ENCODE results near the gene PPP1R16B. TPM values are rescaled to one million over a fixed set of nuclear protein-coding genes. Genes with fewer than 3 reads are reported as not detected.
A peak's percentile ranks its signal among the peaks of the same experiment; 100 is the strongest.
"Not testable (repeated sequence)": the region's sequence is repeated elsewhere in the genome, so short reads cannot be mapped to it uniquely, and the experiment has no call there.

Gene PPP1R16B
- total and polyA plus RNA-seq, 7 experiments from 2014 or later, result 11.4 to 75.4 (median 21.5) TPM

DNA sequence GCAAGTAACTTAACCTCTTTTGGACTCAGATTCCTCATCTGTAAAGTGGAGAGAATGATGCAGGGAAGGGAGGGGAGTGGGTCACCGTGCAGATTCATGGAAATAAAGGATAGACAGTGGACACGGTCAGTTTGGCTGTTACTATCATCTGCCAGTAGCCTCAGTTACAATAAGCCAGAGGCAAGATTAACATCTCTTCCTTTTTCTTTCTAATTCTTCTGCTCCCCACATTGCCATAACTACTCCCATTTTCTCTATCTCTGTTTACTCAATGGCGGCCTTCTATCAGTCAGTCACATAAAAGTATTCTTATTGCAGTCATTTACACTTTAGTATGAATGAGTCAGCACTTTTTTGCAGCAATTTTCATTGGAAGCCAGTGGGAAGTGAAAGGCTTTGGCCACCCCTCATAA lies 49.2 kb downstream of the PPP1R16B start:
- Histone ChIP-seq H3K27me3 (ENCODE audit: control insufficient read depth in 2 of 2, insufficient read depth in 2 of 2, low read length in 2 of 2) (no peaks in the 10 kb centered on the region), H3K9me3 (ENCODE audit: control insufficient read depth in 2 of 3, low read length in 3 of 3) (no peaks in the 10 kb centered on the region), H3K4me1 (ENCODE audit: control insufficient read depth in 2 of 2, insufficient read depth in 2 of 2, low read length in 2 of 2) (peaks cover 25 to 36% of the 10 kb centered on the region in 2 donors), H3K27ac (ENCODE audit: low read depth, low read length) (no peak overlapping the region), H3K4me3 (ENCODE audit: low read length) (no peak overlapping the region), H3K36me3 (ENCODE audit: control insufficient read depth in 2 of 3, insufficient read depth in 3 of 3, low read length in 3 of 3) (no peaks in the 10 kb centered on the region)
- ChIA-PET POLR2A (interaction anchor here (0.6 to 1.1 kb wide), 2 partner anchors 14 to 1966 kb away, joined by 3 read pairs; no protein-coding TSS in a partner anchor), CTCF (no interaction called here)
- Mint-ChIP-seq H3K36me3 (peaks cover 0 to 47% (median 8%) of the 10 kb centered on the region in 5 donors), H3K4me1 (peaks cover 36 to 68% (median 50%) of the 10 kb centered on the region in 7 donors), H3K9me3 (no peaks in the 10 kb centered on the region), H3K27ac (peak overlapping the region in 1 of 9 donors; percentile 16), H3K4me3 (no peak overlapping the region), H3K27me3 (no peaks in the 10 kb centered on the region)
- DNase-seq, result no peak
- intact Hi-C loops (cut with micrococcal nuclease), result loop anchor here in 1 of 2 donors (5.0 kb wide), 2 partner anchors 38 to 47 kb away; partner anchors contain the start of gene PPP1R16B
- ATAC-seq, result no peak

DNA sequence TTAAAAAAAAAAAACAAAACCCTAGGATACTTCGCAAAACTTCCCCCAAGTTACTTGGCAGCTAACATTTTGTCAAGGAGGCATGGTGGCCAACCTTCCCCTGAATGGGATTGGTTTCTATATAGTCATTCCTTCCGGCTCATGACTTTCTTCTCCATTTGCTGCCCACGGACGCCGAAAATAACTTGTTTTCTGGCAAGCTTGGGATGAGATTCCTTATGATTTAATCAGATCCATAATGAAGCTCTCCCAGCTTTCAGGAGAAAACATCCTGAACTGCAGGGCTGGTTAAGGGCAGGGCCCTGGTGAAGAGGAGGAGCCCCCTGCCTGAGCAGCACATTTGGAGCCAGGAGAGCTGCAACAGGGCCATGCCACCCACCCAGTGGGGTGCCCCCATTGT lies 49.9 kb downstream of the PPP1R16B start:
- DNase-seq (no peak), ATAC-seq (no peak)
- Mint-ChIP-seq H3K27me3 (no peaks in the 10 kb centered on the region), H3K4me3 (no peak overlapping the region), H3K4me1 (peaks cover 36 to 67% (median 50%) of the 10 kb centered on the region in 7 donors), H3K9me3 (no peaks in the 10 kb centered on the region), H3K27ac (peak overlapping the region in 1 of 9 donors; percentile 33), H3K36me3 (peaks cover 0 to 46% (median 8%) of the 10 kb centered on the region in 5 donors)
- peaks cover 25 to 36% of the 10 kb centered on the region in 2 donors for H3K4me1 ChIP-seq (ENCODE audit: control insufficient read depth in 2 of 2, insufficient read depth in 2 of 2, low read length in 2 of 2)
- H3K36me3 ChIP-seq (ENCODE audit: control insufficient read depth in 2 of 3, insufficient read depth in 3 of 3, low read length in 3 of 3), result no peaks in the 10 kb centered on the region
- ChIA-PET CTCF (no interaction called here), POLR2A (interaction anchor here (1.1 kb wide), 1 partner anchor 15 kb away, joined by 3 read pairs; no protein-coding TSS in a partner anchor)
- H3K4me3 ChIP-seq (ENCODE audit: low read length), result no peak overlapping the region
- no peaks in the 10 kb centered on the region for H3K9me3 ChIP-seq (ENCODE audit: control insufficient read depth in 2 of 3, low read length in 3 of 3)
- intact Hi-C loops (cut with micrococcal nuclease), result loop anchor here in 1 of 2 donors (5.0 kb wide), 2 partner anchors 37 to 48 kb away; partner anchors contain the start of gene PPP1R16B
- H3K27me3 ChIP-seq (ENCODE audit: control insufficient read depth in 2 of 2, insufficient read depth in 2 of 2, low read length in 2 of 2), result no peaks in the 10 kb centered on the region
- H3K27ac ChIP-seq (ENCODE audit: low read depth, low read length), result no peak overlapping the region

DNA sequence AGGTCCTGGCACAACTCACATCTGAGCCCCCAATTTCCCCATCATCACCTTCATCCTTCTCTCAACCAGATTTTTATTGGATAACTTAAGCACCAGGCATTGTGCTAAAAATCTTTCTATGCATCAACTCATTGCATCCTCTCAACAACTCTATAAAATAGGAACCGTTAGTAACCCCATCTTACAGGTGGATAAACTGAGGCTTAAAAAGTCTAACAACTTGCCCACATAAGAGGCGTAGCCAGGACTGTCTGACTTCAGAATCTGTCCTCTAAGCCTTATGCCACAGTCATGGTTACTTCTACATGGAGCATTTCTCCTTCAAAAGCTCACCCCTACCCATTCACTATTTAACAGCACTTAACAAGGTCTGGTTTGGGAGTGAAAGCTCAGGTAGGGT lies 51.1 kb downstream of the PPP1R16B start:
- Mint-ChIP-seq H3K27ac (peak overlapping the region in 3 of 9 donors; percentile 11 to 71 (median 69)), H3K36me3 (peaks cover 0 to 43% (median 8%) of the 10 kb centered on the region in 5 donors), H3K4me3 (peak overlapping the region in 2 of 10 donors; percentile 0 to 13), H3K4me1 (peaks cover 39 to 78% (median 50%) of the 10 kb centered on the region in 7 donors), H3K9me3 (no peaks in the 10 kb centered on the region), H3K27me3 (no peaks in the 10 kb centered on the region)
- no peaks in the 10 kb centered on the region for H3K36me3 ChIP-seq (ENCODE audit: control insufficient read depth in 2 of 3, insufficient read depth in 3 of 3, low read length in 3 of 3)
- CTCF ChIA-PET, result no interaction called here
- DNase-seq, result no peak
- H3K27me3 ChIP-seq (ENCODE audit: control insufficient read depth in 2 of 2, insufficient read depth in 2 of 2, low read length in 2 of 2), result no peaks in the 10 kb centered on the region
- POLR2A ChIA-PET, result no interaction called here
- ATAC-seq, result no peak
- no peak overlapping the region for H3K4me3 ChIP-seq (ENCODE audit: low read length)
- H3K4me1 ChIP-seq (ENCODE audit: control insufficient read depth in 2 of 2, insufficient read depth in 2 of 2, low read length in 2 of 2), result peaks cover 25 to 36% of the 10 kb centered on the region in 2 donors
- H3K9me3 ChIP-seq (ENCODE audit: control insufficient read depth in 2 of 3, low read length in 3 of 3), result no peaks in the 10 kb centered on the region
- intact Hi-C loops (cut with micrococcal nuclease), result loop anchor here in 1 of 2 donors (2.0 to 5.0 kb wide), 3 partner anchors 18 to 49 kb away; partner anchors contain the start of gene PPP1R16B
- H3K27ac ChIP-seq (ENCODE audit: low read depth, low read length), result no peak overlapping the region

DNA sequence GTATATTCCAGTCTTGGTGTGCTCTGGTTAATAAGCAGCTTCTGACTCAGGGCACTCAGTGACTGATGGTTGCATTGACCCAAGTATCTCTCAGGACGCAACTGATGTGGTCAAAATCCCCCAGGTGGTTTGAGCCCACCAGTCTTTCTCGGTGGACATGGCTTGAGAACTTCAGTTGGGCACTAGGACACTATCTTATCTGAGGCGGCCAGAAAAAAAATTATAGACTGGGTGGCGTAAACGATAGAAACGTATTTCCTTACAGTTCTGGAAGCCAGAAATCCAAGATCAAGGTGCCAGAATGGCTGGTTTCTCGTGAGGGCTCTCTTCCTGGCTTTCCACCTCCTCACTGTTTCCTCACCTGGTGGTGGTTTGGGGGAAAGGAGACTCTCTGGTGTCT lies 52.2 kb downstream of the PPP1R16B start:
- H3K36me3 ChIP-seq (ENCODE audit: control insufficient read depth in 2 of 3, insufficient read depth in 3 of 3, low read length in 3 of 3), result no peaks in the 10 kb centered on the region
- no peaks in the 10 kb centered on the region for H3K27me3 ChIP-seq (ENCODE audit: control insufficient read depth in 2 of 2, insufficient read depth in 2 of 2, low read length in 2 of 2)
- Mint-ChIP-seq H3K4me1 (peaks cover 46 to 83% (median 60%) of the 10 kb centered on the region in 7 donors), H3K27ac (peak overlapping the region in 3 of 9 donors; percentile 13 to 69 (median 63)), H3K27me3 (no peaks in the 10 kb centered on the region), H3K4me3 (no peak overlapping the region), H3K36me3 (peaks cover 0 to 34% (median 3%) of the 10 kb centered on the region in 5 donors), H3K9me3 (no peaks in the 10 kb centered on the region)
- H3K4me1 ChIP-seq (ENCODE audit: control insufficient read depth in 2 of 2, insufficient read depth in 2 of 2, low read length in 2 of 2), result peaks cover 28 to 39% of the 10 kb centered on the region in 2 donors
- ATAC-seq (no peak), DNase-seq (no peak)
- POLR2A ChIA-PET, result no interaction called here
- H3K4me3 ChIP-seq (ENCODE audit: low read length), result no peak overlapping the region
- intact Hi-C loops (cut with micrococcal nuclease), result loop anchor here (2.0 to 5.0 kb wide), 4 partner anchors 15 to 50 kb away; partner anchors contain the start of gene PPP1R16B (in 1 of the 2)
- no peaks in the 10 kb centered on the region for H3K9me3 ChIP-seq (ENCODE audit: control insufficient read depth in 2 of 3, low read length in 3 of 3)
- CTCF ChIA-PET, result no interaction called here
- no peak overlapping the region for H3K27ac ChIP-seq (ENCODE audit: low read depth, low read length)

DNA sequence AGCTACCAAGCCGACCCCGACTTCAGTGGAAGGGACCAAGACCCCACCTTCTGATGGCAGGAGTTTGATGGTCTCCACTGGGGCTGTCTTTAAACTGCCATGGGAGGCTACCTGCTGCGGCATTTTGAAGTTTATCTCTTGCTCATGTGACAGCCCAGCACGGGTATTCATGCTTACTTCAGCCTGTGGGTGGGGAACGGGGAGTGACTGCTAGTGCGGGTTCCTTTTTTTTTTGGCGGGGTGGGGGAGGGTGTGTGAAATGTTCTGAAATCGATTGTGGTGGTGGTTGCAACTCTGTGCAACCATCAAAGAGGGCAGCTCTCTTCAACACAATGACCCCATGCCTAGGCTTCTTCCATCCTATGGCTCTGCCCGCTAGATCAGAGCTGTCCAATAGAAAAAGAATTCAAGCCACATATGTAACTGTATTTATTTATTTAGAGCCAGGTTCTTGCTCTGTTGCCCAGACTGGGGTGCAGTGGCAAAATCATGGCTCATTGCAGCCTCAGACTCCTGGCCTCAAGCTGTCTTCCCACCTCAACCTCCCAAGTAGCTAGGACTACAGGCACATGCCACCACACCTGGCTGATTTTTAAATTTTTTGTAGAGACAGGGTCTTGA lies 53.7 kb downstream of the PPP1R16B start:
- Mint-ChIP-seq H3K27ac (peak overlapping the region in 7 of 9 donors; percentile 28 to 78 (median 59)), H3K4me1 (peaks cover 46 to 88% (median 64%) of the 10 kb centered on the region in 7 donors), H3K4me3 (peak overlapping the region in 3 of 10 donors; percentile 23 to 47 (median 45)), H3K36me3 (peaks cover 0 to 22% (median 0%) of the 10 kb centered on the region in 5 donors), H3K9me3 (no peaks in the 10 kb centered on the region), H3K27me3 (no peaks in the 10 kb centered on the region)
- H3K36me3 ChIP-seq (ENCODE audit: control insufficient read depth in 2 of 3, insufficient read depth in 3 of 3, low read length in 3 of 3), result no peaks in the 10 kb centered on the region
- ChIA-PET CTCF (interaction anchor here (0.6 to 1.4 kb wide), 3 partner anchors 13 to 222 kb away, joined by 4 to 5 read pairs (median 4); no protein-coding TSS in a partner anchor), POLR2A (no interaction called here)
- H3K27ac ChIP-seq (ENCODE audit: low read depth, low read length), result no peak overlapping the region
- peak; percentile 77 for ATAC-seq
- no peak for DNase-seq
- H3K27me3 ChIP-seq (ENCODE audit: control insufficient read depth in 2 of 2, insufficient read depth in 2 of 2, low read length in 2 of 2), result no peaks in the 10 kb centered on the region
- no peaks in the 10 kb centered on the region for H3K9me3 ChIP-seq (ENCODE audit: control insufficient read depth in 2 of 3, low read length in 3 of 3)
- H3K4me3 ChIP-seq (ENCODE audit: low read length), result no peak overlapping the region
- intact Hi-C loops (cut with micrococcal nuclease), result loop anchor here (1.0 to 5.0 kb wide), 4 partner anchors 14 to 52 kb away; partner anchors contain the start of gene PPP1R16B (in 1 of the 2)
- peaks cover 32 to 53% of the 10 kb centered on the region in 2 donors for H3K4me1 ChIP-seq (ENCODE audit: control insufficient read depth in 2 of 2, insufficient read depth in 2 of 2, low read length in 2 of 2)

DNA sequence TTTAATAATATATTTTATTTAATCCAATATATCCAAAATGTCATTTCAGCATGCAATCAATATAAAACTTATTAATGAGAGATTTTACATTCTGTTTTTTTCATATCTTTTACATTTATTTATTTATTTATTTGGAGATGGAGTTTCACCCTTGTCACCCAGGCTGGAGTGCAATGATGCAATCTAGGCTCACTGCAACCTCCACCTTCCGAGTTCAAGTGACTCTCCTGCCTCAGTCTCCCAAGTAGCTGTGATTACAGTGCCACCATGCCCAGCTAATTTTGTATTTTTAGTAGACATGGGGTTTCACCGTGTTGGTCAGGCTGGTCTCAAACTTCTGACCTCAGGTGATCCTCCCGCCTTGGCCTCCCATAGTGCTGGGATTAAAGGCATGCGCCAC lies 54.4 kb downstream of the PPP1R16B start:
- CTCF ChIA-PET, result interaction anchor here (1.1 to 1.4 kb wide), 2 partner anchors 13 to 33 kb away, joined by 4 to 5 read pairs; no protein-coding TSS in a partner anchor
- not testable (repeated sequence) for H3K9me3 ChIP-seq (ENCODE audit: control insufficient read depth in 2 of 3, low read length in 3 of 3); H3K27ac ChIP-seq (ENCODE audit: low read depth, low read length); DNase-seq; ATAC-seq; H3K27me3 Mint-ChIP-seq; H3K9me3 Mint-ChIP-seq; H3K36me3 ChIP-seq (ENCODE audit: control insufficient read depth in 2 of 3, insufficient read depth in 3 of 3, low read length in 3 of 3); H3K27me3 ChIP-seq (ENCODE audit: control insufficient read depth in 2 of 2, insufficient read depth in 2 of 2, low read length in 2 of 2); H3K4me3 Mint-ChIP-seq; H3K27ac Mint-ChIP-seq; H3K4me3 ChIP-seq (ENCODE audit: low read length)
- H3K4me1 Mint-ChIP-seq, result peaks cover 46 to 82% (median 58%) of the 10 kb centered on the region in 7 donors
- peaks cover 32 to 58% of the 10 kb centered on the region in 2 donors for H3K4me1 ChIP-seq (ENCODE audit: control insufficient read depth in 2 of 2, insufficient read depth in 2 of 2, low read length in 2 of 2)
- peaks cover 0 to 21% (median 0%) of the 10 kb centered on the region in 5 donors for H3K36me3 Mint-ChIP-seq
- POLR2A ChIA-PET, result interaction anchor here (1.1 kb wide), 1 partner anchor 13 kb away, joined by 3 read pairs; no protein-coding TSS in a partner anchor
- intact Hi-C loops (cut with micrococcal nuclease), result loop anchor here (1.0 to 5.0 kb wide), 4 partner anchors 13 to 53 kb away; partner anchors contain the start of gene PPP1R16B (in 1 of the 2)
